Esophagus squamous epithelium (tissue), 4 donors: ENCODE data around the gene SUCLG2.
A peak's percentile ranks its signal among the peaks of the same experiment; 100 is the strongest.

Experiments
- CTCF ChIP-seq, 6 experiments: fragments of 450-650 bp in 4 of 6; fragments of 200-600 bp in 2 of 6; sonication (generic) in 2 of 6; IDR thresholded peaks; one replicate each; pipeline ENCODE4 v1.5.1; 2016 to 2019; ENCODE audit warnings: antibody characterized with exemption in 6 of 6, mild to moderate bottlenecking in 4 of 6, moderate library complexity in 4 of 6
- POLR2A ChIP-seq, 4 donors: fragments of 450-650 bp; IDR thresholded peaks; one replicate each; pipeline ENCODE4 v1.6.1; 2017; ENCODE audit warnings: antibody characterized with exemption in 4 of 4, mild to moderate bottlenecking in 4 of 4, moderate library complexity in 3 of 4

- TF ChIP-seq CTCF (IDR thresholded peaks at IDR 0.05) = no peak
- TF ChIP-seq POLR2A (IDR thresholded peaks at IDR 0.05) = peak in 1 of 4 donors; percentile 51
These were observed 1.1 kb upstream of the SUCLG2 start for GRCh38 chr3:67655364-67656121.
